Gastroesophageal sphincter (tissue), 3 donors: ENCODE measurements around the gene PTPRZ1.

Experiments
- EP300 ChIP-seq: sonication (generic); formaldehyde crosslinking; IDR thresholded peaks from one replicate; pipeline ENCODE4 v1.6.1; 2017; ENCODE audit warnings: antibody characterized with exemption, mild to moderate bottlenecking
- POLR2A ChIP-seq, 2 donors: fragments of 450-650 bp; IDR thresholded peaks; one replicate each; pipeline ENCODE4 v1.6.1; 2017; ENCODE audit warnings: antibody characterized with exemption in 2 of 2, mild to moderate bottlenecking in 2 of 2, moderate library complexity in 1 of 2
- POLR2AphosphoS5 ChIP-seq: sonication (generic); formaldehyde crosslinking; IDR thresholded peaks from one replicate; pipeline ENCODE4 v1.6.1; 2017; ENCODE audit warnings: antibody characterized with exemption
- TF ChIP-seq, protein P1 (sequence below), 4 experiments: fragments of 200-600 bp in 2 of 4; fragments of 450-650 bp in 2 of 4; sonication (generic) in 1 of 4; IDR thresholded peaks; one replicate each; pipeline ENCODE4 v1.5.1; 2017 to 2019; ENCODE audit warnings: antibody characterized with exemption in 4 of 4, mild to moderate bottlenecking in 2 of 4, moderate library complexity in 2 of 4

DNA sequence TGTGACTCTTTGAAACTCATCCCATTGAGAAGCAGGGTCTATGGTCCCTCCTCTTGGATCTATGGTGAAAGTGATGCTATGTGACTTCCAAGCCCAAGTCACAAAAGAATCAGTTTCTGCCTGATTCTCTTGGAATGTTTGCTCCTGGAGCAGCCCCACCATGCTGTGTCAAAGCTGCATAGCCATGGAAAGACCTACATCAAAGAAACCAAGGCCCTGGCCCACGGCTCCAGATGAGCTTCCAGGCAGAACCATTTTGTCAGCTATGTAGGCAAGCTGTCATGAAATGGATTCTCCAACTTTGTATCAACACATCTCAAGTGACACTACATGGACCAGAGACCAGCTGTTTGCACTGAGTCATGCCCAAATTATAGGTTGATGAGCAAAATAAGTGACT, 194.1 kb downstream of the PTPRZ1 start:
- TF ChIP-seq, protein P1, sequence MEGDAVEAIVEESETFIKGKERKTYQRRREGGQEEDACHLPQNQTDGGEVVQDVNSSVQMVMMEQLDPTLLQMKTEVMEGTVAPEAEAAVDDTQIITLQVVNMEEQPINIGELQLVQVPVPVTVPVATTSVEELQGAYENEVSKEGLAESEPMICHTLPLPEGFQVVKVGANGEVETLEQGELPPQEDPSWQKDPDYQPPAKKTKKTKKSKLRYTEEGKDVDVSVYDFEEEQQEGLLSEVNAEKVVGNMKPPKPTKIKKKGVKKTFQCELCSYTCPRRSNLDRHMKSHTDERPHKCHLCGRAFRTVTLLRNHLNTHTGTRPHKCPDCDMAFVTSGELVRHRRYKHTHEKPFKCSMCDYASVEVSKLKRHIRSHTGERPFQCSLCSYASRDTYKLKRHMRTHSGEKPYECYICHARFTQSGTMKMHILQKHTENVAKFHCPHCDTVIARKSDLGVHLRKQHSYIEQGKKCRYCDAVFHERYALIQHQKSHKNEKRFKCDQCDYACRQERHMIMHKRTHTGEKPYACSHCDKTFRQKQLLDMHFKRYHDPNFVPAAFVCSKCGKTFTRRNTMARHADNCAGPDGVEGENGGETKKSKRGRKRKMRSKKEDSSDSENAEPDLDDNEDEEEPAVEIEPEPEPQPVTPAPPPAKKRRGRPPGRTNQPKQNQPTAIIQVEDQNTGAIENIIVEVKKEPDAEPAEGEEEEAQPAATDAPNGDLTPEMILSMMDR (IDR thresholded peaks at IDR 0.05), result no peak
- no peak for TF ChIP-seq POLR2A (IDR thresholded peaks at IDR 0.05)
- no peak for TF ChIP-seq POLR2AphosphoS5
- TF ChIP-seq EP300, result no peak
